ENCODE data around the gene HS3ST2.

Gene HS3ST2

DNA sequence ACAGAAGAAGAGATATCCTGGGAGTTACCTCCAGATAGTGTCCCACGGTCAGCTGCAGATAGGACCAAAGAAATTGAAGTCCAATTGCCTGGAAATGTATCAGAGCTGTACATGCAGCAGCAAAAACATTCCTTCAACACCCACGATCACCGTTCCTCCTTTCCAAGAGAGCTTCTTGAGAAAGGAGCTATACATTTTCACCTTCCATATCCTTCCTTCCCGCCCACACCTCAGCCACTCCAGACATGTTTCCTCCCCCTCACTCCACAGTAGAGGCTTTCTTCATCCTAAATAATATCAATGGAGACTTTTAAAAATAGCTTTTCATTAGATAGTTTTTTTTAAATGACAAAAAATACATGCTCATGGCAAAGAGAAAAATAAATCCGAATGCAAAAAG, 87.6 kb downstream of the HS3ST2 start:
- DNase-seq (ENCODE audit: low spot score) = no peak
- Mint-ChIP-seq H3K27me3 (ENCODE audit: low read depth) (peaks cover 6% of the 10 kb centered on the region), H3K4me3 (no peak overlapping the region), H3K9me3 (no peaks in the 10 kb centered on the region), H3K27ac (no peak overlapping the region), H3K36me3 (ENCODE audit: low read depth) (no peaks in the 10 kb centered on the region), H3K4me1 (ENCODE audit: low read depth) (no peaks in the 10 kb centered on the region)

- Mint-ChIP-seq H3K27ac (no peak overlapping the region), H3K4me1 (ENCODE audit: low read depth) (no peaks in the 10 kb centered on the region), H3K9me3 (no peaks in the 10 kb centered on the region), H3K4me3 (no peak overlapping the region), H3K27me3 (ENCODE audit: low read depth) (peaks cover 13% of the 10 kb centered on the region), H3K36me3 (ENCODE audit: low read depth) (no peaks in the 10 kb centered on the region)
- DNase-seq (ENCODE audit: low spot score) = no peak
Measured at GRCh38 chr16:22903716-22904115, 89.8 kb downstream of the HS3ST2 start.

- Mint-ChIP-seq H3K36me3 (ENCODE audit: low read depth) (no peaks in the 10 kb centered on the region), H3K27ac (no peak overlapping the region), H3K27me3 (ENCODE audit: low read depth) (peaks cover 5% of the 10 kb centered on the region), H3K9me3 (no peaks in the 10 kb centered on the region), H3K4me1 (ENCODE audit: low read depth) (no peaks in the 10 kb centered on the region), H3K4me3 (no peak overlapping the region)
- DNase-seq (ENCODE audit: low spot score) = no peak
Measured at GRCh38 chr16:22912654-22913053, 98.7 kb downstream of the HS3ST2 start.

DNA sequence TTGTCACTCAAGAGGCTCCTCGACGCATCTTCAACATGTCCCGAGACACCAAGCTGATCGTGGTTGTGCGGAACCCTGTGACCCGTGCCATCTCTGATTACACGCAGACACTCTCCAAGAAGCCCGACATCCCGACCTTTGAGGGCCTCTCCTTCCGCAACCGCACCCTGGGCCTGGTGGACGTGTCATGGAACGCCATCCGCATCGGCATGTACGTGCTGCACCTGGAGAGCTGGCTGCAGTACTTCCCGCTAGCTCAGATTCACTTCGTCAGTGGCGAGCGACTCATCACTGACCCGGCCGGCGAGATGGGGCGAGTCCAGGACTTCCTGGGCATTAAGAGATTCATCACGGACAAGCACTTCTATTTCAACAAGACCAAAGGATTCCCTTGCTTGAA, 101.0 kb downstream of the HS3ST2 start:
- Mint-ChIP-seq H3K36me3 (ENCODE audit: low read depth) (no peaks in the 10 kb centered on the region), H3K27me3 (ENCODE audit: low read depth) (no peaks in the 10 kb centered on the region), H3K4me1 (ENCODE audit: low read depth) (no peaks in the 10 kb centered on the region), H3K9me3 (no peaks in the 10 kb centered on the region), H3K27ac (no peak overlapping the region), H3K4me3 (no peak overlapping the region)
- no peak for DNase-seq (ENCODE audit: low spot score)

GRCh38 chr16:22923491-22923890, 109.5 kb downstream of the HS3ST2 start:
- H3K9me3 Mint-ChIP-seq = no peaks in the 10 kb centered on the region
- no peak for DNase-seq (ENCODE audit: low spot score)
- H3K27ac Mint-ChIP-seq = no peak overlapping the region
- H3K4me3 Mint-ChIP-seq = no peak overlapping the region
- no peaks in the 10 kb centered on the region for H3K36me3 Mint-ChIP-seq (ENCODE audit: low read depth)
- no peaks in the 10 kb centered on the region for H3K27me3 Mint-ChIP-seq (ENCODE audit: low read depth)
- no peaks in the 10 kb centered on the region for H3K4me1 Mint-ChIP-seq (ENCODE audit: low read depth)

GRCh38 chr16:22924492-22924891, 110.5 kb downstream of the HS3ST2 start:
- Mint-ChIP-seq H3K36me3 (ENCODE audit: low read depth) (no peaks in the 10 kb centered on the region), H3K9me3 (no peaks in the 10 kb centered on the region), H3K27ac (no peak overlapping the region), H3K4me3 (no peak overlapping the region), H3K4me1 (ENCODE audit: low read depth) (no peaks in the 10 kb centered on the region), H3K27me3 (ENCODE audit: low read depth) (peaks cover 2% of the 10 kb centered on the region)
- no peak for DNase-seq (ENCODE audit: low spot score)

DNA sequence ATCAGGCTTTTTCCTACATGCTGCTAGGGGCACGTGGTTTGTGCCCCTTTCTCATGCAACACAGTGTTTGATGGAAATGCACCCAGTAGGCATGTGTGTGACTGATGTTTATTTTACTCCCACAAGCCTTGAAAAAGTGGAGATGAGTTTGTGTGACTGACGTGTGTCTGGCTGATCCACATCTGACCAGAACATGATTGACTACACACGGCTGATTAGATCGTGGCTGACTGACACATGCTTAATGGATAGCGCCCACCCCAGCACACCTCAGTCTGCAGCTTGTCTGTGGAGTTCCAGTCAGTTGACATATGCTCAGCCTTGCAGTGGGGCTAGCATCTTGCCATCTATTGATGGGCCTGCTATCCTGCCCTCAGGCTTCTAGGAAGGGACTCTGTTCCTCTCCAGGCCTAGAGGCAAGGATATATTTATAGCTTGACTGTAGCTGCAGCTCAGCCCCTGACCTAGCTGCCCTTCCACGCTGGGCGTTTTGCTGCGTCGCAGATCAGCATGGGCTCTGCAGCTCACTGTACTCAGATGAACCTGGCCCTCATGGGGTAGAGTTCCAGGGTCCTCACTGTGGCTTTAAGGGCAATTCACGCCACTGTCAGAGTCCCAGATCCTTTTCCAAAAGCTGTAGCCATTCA, 112.3 kb downstream of the HS3ST2 start:
- H3K9me3 Mint-ChIP-seq = no peaks in the 10 kb centered on the region
- H3K27ac Mint-ChIP-seq = no peak overlapping the region
- DNase-seq (ENCODE audit: low spot score) = no peak
- H3K36me3 Mint-ChIP-seq (ENCODE audit: low read depth) = no peaks in the 10 kb centered on the region
- peaks cover 2% of the 10 kb centered on the region for H3K27me3 Mint-ChIP-seq (ENCODE audit: low read depth)
- no peak overlapping the region for H3K4me3 Mint-ChIP-seq
- no peaks in the 10 kb centered on the region for H3K4me1 Mint-ChIP-seq (ENCODE audit: low read depth)

DNA sequence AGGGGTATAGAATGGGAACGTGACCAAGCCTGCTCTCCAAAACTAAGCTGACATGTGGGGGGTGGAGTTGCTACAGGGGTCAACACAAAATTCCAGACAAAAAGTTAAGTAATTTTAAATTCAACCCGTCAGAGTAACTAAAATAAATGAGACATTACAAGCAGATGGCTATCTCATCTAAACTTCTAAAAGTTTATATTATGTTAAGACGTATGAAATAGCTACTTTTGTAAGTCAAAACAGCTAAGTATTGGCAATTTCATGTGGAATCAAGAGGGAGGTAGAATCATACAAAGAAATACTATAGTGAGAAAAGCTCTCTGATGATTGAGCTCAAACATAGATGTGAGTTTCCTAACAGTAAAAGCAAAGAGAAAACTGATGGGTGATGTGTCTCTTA, 113.3 kb downstream of the HS3ST2 start:
- Mint-ChIP-seq H3K27me3 (ENCODE audit: low read depth) (peaks cover 2% of the 10 kb centered on the region), H3K36me3 (ENCODE audit: low read depth) (no peaks in the 10 kb centered on the region), H3K9me3 (no peaks in the 10 kb centered on the region), H3K4me1 (ENCODE audit: low read depth) (no peaks in the 10 kb centered on the region), H3K4me3 (no peak overlapping the region), H3K27ac (no peak overlapping the region)
- DNase-seq (ENCODE audit: low spot score) = no peak

DNA sequence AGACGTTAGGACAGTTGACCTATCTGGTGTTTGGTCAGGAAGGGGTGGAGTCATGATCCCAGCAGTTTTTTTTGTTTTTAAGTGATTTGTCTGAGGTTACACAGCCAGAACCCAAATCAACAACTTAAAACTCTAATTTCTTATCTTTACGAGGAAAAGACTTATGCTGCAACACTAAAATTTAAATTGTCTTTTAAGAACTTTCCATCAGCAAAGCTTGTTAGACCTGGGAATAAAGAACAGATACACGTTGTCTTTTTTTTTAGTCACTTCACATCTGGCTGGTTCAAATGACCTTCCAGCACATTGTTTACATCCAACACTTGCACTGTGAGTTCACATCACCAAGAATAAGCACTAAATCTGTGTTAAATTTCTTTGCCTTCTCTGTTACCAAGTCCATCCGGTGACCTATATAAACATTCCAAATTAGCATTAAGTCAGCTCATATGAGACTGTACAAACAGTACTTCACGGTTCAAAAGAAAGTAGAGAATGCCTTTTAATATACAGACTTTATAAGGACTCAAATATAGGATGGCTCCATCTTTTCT, 115.0 kb downstream of the HS3ST2 start:
- Mint-ChIP-seq H3K4me3 (no peak overlapping the region), H3K9me3 (no peaks in the 10 kb centered on the region), H3K27me3 (ENCODE audit: low read depth) (peaks cover 12% of the 10 kb centered on the region), H3K36me3 (ENCODE audit: low read depth) (no peaks in the 10 kb centered on the region), H3K4me1 (ENCODE audit: low read depth) (no peaks in the 10 kb centered on the region), H3K27ac (no peak overlapping the region)
- DNase-seq (ENCODE audit: low spot score) = no peak

DNA sequence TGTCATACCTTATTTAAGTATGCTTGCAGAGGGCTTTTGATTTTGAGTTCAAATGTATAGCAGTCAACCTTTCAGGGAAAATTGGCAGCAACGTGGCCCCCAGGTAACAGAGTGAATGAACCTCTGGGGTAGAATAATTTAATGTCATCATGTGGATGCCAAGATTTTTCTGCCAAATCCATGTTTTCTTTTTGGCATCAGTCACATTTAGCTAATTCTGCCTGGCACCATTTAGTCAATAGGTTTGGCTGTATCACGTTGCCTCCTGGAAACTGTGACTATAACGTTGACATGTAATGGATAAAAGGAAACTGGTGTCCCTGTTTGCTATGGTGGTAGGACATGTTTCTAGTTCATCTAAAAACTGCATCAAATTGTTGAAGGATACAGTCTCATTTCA, 115.5 kb downstream of the HS3ST2 start:
- H3K9me3 Mint-ChIP-seq = no peaks in the 10 kb centered on the region
- no peak overlapping the region for H3K27ac Mint-ChIP-seq
- no peak for DNase-seq (ENCODE audit: low spot score)
- no peaks in the 10 kb centered on the region for H3K4me1 Mint-ChIP-seq (ENCODE audit: low read depth)
- H3K27me3 Mint-ChIP-seq (ENCODE audit: low read depth) = peaks cover 12% of the 10 kb centered on the region
- no peaks in the 10 kb centered on the region for H3K36me3 Mint-ChIP-seq (ENCODE audit: low read depth)
- no peak overlapping the region for H3K4me3 Mint-ChIP-seq

DNA sequence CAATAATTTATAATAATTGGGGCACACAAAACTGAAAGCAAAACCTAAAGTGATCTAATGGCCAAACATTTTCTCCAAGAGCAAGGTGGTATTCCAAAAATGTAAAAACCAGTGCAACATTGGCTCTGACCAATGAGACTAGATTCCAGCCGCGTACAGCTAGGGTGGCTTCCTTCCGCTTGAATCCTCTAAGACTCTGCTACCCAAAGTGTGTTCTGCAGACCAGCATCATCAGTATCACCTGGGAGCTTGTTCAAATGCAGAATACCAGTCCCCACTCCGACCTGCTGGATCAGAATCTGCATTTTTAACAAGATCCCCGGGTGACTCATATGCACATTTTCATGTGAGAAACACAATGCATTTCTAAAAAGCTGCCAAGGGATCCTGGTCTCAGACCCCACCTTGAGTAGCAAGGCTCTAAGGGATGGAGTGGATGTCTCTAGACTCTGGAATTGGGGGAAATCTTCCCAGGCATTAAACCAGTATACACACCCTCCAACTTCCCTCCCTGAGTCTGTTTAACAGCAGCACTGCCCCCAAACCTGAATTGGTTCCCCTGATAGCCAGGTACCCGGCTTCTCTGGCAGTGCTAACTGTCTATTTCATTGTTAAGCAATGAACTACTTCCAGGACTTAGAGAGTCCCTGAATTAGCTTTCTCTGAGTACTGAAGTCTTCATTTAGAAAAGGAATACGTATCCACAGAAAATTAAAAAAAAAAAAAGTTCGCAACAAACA, 118.2 kb downstream of the HS3ST2 start:
- Mint-ChIP-seq H3K36me3 (ENCODE audit: low read depth) (no peaks in the 10 kb centered on the region), H3K27ac (no peak overlapping the region), H3K4me3 (no peak overlapping the region), H3K4me1 (ENCODE audit: low read depth) (no peaks in the 10 kb centered on the region), H3K27me3 (ENCODE audit: low read depth) (peaks cover 12% of the 10 kb centered on the region), H3K9me3 (no peaks in the 10 kb centered on the region)
- no peak for DNase-seq (ENCODE audit: low spot score)

DNA sequence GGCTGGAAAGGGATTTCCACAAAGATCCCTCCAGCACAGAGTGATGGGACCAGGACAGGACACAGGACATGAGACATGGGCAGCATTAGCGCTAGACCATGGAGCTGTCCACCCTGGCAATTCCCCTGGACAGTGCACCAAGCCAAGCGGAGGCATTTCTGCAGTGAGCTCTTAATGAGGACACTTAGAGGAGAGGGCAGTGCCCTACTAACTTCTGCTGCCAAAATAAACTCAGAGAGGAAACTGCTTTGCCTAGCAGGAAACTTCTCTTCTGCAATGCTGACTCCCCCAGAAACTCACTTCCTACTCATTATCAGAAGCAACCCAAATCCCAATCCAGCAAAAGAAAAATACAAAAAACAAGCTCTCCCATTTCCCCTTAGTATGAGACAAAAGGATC, 119.2 kb downstream of the HS3ST2 start:
- no peak for DNase-seq (ENCODE audit: low spot score)
- H3K4me1 Mint-ChIP-seq (ENCODE audit: low read depth) = no peaks in the 10 kb centered on the region
- H3K36me3 Mint-ChIP-seq (ENCODE audit: low read depth) = no peaks in the 10 kb centered on the region
- no peaks in the 10 kb centered on the region for H3K9me3 Mint-ChIP-seq
- no peak overlapping the region for H3K27ac Mint-ChIP-seq
- peaks cover 12% of the 10 kb centered on the region for H3K27me3 Mint-ChIP-seq (ENCODE audit: low read depth)
- no peak overlapping the region for H3K4me3 Mint-ChIP-seq

DNA sequence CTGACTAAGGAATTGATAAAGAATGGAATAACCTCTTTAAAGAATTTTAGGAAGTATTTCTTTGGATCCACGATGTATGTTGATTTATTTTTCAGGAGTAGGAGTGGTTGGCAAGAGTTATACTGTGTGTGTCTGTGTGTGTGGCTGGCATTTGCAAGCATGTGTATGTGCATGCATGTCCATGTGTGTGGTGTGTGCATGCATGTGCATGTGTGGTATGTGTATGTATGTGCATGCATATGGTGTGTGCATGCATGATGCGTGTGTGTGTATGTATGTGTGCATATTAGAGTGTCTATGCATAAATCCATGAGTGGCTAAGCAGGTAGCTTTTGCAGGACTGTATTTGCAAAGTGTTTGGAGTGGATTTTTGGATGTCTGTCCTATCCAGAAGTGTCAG, 120.8 kb downstream of the HS3ST2 start:
- Mint-ChIP-seq H3K27me3 (ENCODE audit: low read depth) (peaks cover 9% of the 10 kb centered on the region), H3K4me1 (ENCODE audit: low read depth) (no peaks in the 10 kb centered on the region), H3K4me3 (no peak overlapping the region), H3K36me3 (ENCODE audit: low read depth) (no peaks in the 10 kb centered on the region), H3K9me3 (no peaks in the 10 kb centered on the region), H3K27ac (no peak overlapping the region)
- DNase-seq (ENCODE audit: low spot score) = no peak

DNA sequence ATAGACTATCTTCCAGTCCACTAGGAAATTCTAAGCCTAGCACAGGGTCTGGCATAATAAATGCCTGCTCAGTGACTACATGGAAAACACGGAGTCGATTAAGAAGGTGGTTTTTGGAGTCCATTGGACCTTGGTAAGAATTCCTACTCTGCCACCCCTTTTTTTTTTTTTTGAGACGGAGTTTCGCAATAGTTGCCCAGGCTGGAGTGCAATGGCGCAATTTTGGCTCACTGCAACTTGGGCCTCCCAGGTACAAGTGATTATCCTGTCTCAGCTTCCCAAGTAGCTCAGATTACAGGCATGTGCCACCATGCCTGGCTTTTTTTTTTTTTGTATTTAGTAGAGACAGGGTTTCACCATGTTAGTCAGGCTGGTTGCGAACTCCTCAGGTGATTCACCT, 123.2 kb downstream of the HS3ST2 start:
- H3K27ac Mint-ChIP-seq = no peak overlapping the region

More for the DNA sequence above, 123.2 kb downstream of the HS3ST2 start:
- Mint-ChIP-seq H3K36me3 (ENCODE audit: low read depth) (no peaks in the 10 kb centered on the region), H3K4me3 (no peak overlapping the region), H3K27me3 (ENCODE audit: low read depth) (peaks cover 9% of the 10 kb centered on the region), H3K4me1 (ENCODE audit: low read depth) (no peaks in the 10 kb centered on the region), H3K9me3 (no peaks in the 10 kb centered on the region)
- DNase-seq (ENCODE audit: low spot score) = no peak
